NCI-H187 (cell line): ENCODE results near the gene MBD3L5.
"Not testable (repeated sequence)": the region's sequence is repeated elsewhere in the genome, so short reads cannot be mapped to it uniquely, and the experiment has no call there.

Experiments used
- DNase-seq, 2 experiments: peaks; one replicate each; lab custom pipeline; 2025; lab: John Stamatoyannopoulos, UW

Gene MBD3L5

GRCh38 chr19:7030278-7030677 is at the start of gene MBD3L5:
MBD3L5 (plus strand) TSS chr19:7030578; CDS start chr19:7030612, 34 bp downstream.
- not testable (repeated sequence) for DNase-seq

- DNase-seq: no peak
Measured at GRCh38 chr19:6983448-6983847, 46.9 kb upstream of the MBD3L5 start.

- DNase-seq: no peak
Measured at GRCh38 chr19:6987850-6988249, 42.5 kb upstream of the MBD3L5 start.

- DNase-seq: no peak
Measured at GRCh38 chr19:6988257-6988656, 42.1 kb upstream of the MBD3L5 start.

- no peak for DNase-seq
Measured at GRCh38 chr19:6995054-6995453, 35.3 kb upstream of the MBD3L5 start.

- DNase-seq: no peak
Measured at GRCh38 chr19:6996810-6997209, 33.6 kb upstream of the MBD3L5 start.

GRCh38 chr19:6997679-6998445 is 32.5 kb upstream of the MBD3L5 start:
- DNase-seq: no peak

GRCh38 chr19:6999933-7000332 is 30.4 kb upstream of the MBD3L5 start:
- DNase-seq: no peak

GRCh38 chr19:7000333-7000732 is 30.0 kb upstream of the MBD3L5 start:
- no peak for DNase-seq

GRCh38 chr19:7000816-7001215 is 29.6 kb upstream of the MBD3L5 start:
- no peak for DNase-seq

GRCh38 chr19:7004313-7004931 is 26.0 kb upstream of the MBD3L5 start:
- DNase-seq: no peak

GRCh38 chr19:7006135-7006704 is 24.2 kb upstream of the MBD3L5 start:
- no peak for DNase-seq

- DNase-seq: no peak
Measured at GRCh38 chr19:7007859-7008258, 22.5 kb upstream of the MBD3L5 start.

GRCh38 chr19:7010722-7011593 is 19.4 kb upstream of the MBD3L5 start:
- no peak for DNase-seq

GRCh38 chr19:7013678-7014077 is 16.7 kb upstream of the MBD3L5 start:
- no peak for DNase-seq

GRCh38 chr19:7018828-7019227 is 11.6 kb upstream of the MBD3L5 start:
- DNase-seq: no peak

GRCh38 chr19:7021331-7021730 is 9.0 kb upstream of the MBD3L5 start, which contains the start of gene MBD3L2B:
MBD3L2B (minus strand) TSS chr19:7021431; CDS start chr19:7021397, 34 bp downstream.
- DNase-seq: not testable (repeated sequence)

- not testable (repeated sequence) for DNase-seq
Measured at GRCh38 chr19:7028790-7029189, 1.6 kb upstream of the MBD3L5 start.

GRCh38 chr19:7040079-7040478 is 9.7 kb downstream of the MBD3L5 start, which contains the start of gene MBD3L4:
MBD3L4 (minus strand) TSS chr19:7040179; CDS start chr19:7040144, 35 bp downstream.
- not testable (repeated sequence) for DNase-seq

- DNase-seq: not testable (repeated sequence)
Measured at GRCh38 chr19:7041563-7041962, 11.2 kb downstream of the MBD3L5 start.

- not testable (repeated sequence) for DNase-seq
Measured at GRCh38 chr19:7049021-7049420, 18.6 kb downstream of the MBD3L5 start, which contains the start of gene MBD3L2. MBD3L2 (plus strand) TSS chr19:7049321; CDS start chr19:7049374, 53 bp downstream.

GRCh38 chr19:7051421-7051820 is 21.0 kb downstream of the MBD3L5 start:
- DNase-seq: not testable (repeated sequence)
